ENCODE measurements around the gene CSNK1E.

GRCh38 chr22:38304526-38304925 is 12.7 kb downstream of the CSNK1E start:
- peak; percentile 11 for TF ChIP-seq CTCF (IDR thresholded peaks at IDR 0.05)
- no peak for TF ChIP-seq EZH2 (IDR thresholded peaks at IDR 0.05)
- TF ChIP-seq EZH2phosphoT487 (IDR thresholded peaks at IDR 0.05), result no peak

All from neural progenitor cell (in vitro differentiated cells).